Smooth muscle cell (in vitro differentiated cells): ENCODE measurements around the gene ARHGEF33. TPM values are rescaled to one million over a fixed set of nuclear protein-coding genes. Genes with fewer than 3 reads are reported as not detected.

Source experiments
- DNase-seq: peaks from one replicate; lab custom pipeline; 2025; ENCODE audit not compliant: unreplicated experiment; lab: John Stamatoyannopoulos, UW
- H2AFZ ChIP-seq: fragments of 200-600 bp; sonication (generic); 2 replicates; pipeline ENCODE4 v1.6.0; 2016; ENCODE audit warnings: antibody characterized with exemption, low read depth, mild to moderate bottlenecking
- H3F3A ChIP-seq: fragments of 200-600 bp; sonication (generic); 2 replicates; pipeline ENCODE4 v1.6.0; 2017; ENCODE audit warnings: antibody characterized with exemption, low read depth
- H3K27ac ChIP-seq: fragments of 200-600 bp; sonication (generic); 2 replicates; pipeline ENCODE4 v1.5.1; 2016; ENCODE audit warnings: low read depth, mild to moderate bottlenecking
- H3K27me3 ChIP-seq: fragments of 200-600 bp; sonication (generic); 2 replicates; pipeline ENCODE4 v1.6.1; 2016; ENCODE audit warnings: low read depth, mild to moderate bottlenecking
- H3K36me3 ChIP-seq: fragments of 200-600 bp; sonication (generic); 2 replicates; pipeline ENCODE4 v1.5.1; 2016; ENCODE audit warnings: low read depth
- H3K4me1 ChIP-seq: fragments of 200-600 bp; sonication (generic); 2 replicates; pipeline ENCODE4 v1.5.1; 2016; ENCODE audit warnings: low read depth
- H3K4me2 ChIP-seq: fragments of 200-600 bp; sonication (generic); 2 replicates; pipeline ENCODE4 v1.6.0; 2016; ENCODE audit warnings: mild to moderate bottlenecking
- H3K4me3 ChIP-seq: fragments of 200-600 bp; sonication (generic); 2 replicates; pipeline ENCODE4 v1.5.1; 2016; ENCODE audit warnings: mild to moderate bottlenecking
- H3K79me2 ChIP-seq: fragments of 200-600 bp; sonication (generic); 2 replicates; pipeline ENCODE4 v1.6.0; 2016; ENCODE audit warnings: low read depth, mild to moderate bottlenecking
- H3K9ac ChIP-seq: fragments of 200-600 bp; sonication (generic); 2 replicates; pipeline ENCODE4 v1.6.0; 2016; ENCODE audit warnings: low read depth
- H3K9me3 ChIP-seq: fragments of 200-600 bp; sonication (generic); replicated peaks from 2 replicates; pipeline ENCODE4 v1.5.1; 2016; ENCODE audit warnings: low read depth
- H4K20me1 ChIP-seq: fragments of 200-600 bp; sonication (generic); 2 replicates; pipeline ENCODE4 v1.6.0; 2016; ENCODE audit warnings: low read depth
- WGBS: methylation state at CpG from one replicate; pipeline ENCODE4 v1.1.7; 2016; ENCODE audit warnings: low lambda C conversion rate; 5-methylcytosine and 5-hydroxymethylcytosine counted together
- polyA plus RNA-seq: library from polyadenylated mRNA; unstranded; fragments of >200 nt; fragmentation: Nextera tagmentation; extraction: Ambion mirVana; gene quantifications from 2 replicates; pipeline ENCODE4 v1.2.1, GENCODE V29; 2016
- total RNA-seq: library from RNA; depleted of rRNA; stranded (reverse); fragments of >200 nt; gene quantifications from 2 replicates; pipeline ENCODE4 v1.2.3, GENCODE V29; 2014
- TF ChIP-seq, protein P1 (sequence below): fragments of 200-600 bp; sonication (generic); IDR thresholded peaks from 2 replicates; pipeline ENCODE4 v1.5.1; 2017; ENCODE audit warnings: borderline replicate concordance, mild to moderate bottlenecking, antibody characterized with exemption; ENCODE audit not compliant: insufficient read depth, poor library complexity, severe bottlenecking

The ARHGEF33 gene
- total and polyA plus RNA-seq, 2 experiments from 2014 or later: 0.40 to 1.4 TPM

DNA sequence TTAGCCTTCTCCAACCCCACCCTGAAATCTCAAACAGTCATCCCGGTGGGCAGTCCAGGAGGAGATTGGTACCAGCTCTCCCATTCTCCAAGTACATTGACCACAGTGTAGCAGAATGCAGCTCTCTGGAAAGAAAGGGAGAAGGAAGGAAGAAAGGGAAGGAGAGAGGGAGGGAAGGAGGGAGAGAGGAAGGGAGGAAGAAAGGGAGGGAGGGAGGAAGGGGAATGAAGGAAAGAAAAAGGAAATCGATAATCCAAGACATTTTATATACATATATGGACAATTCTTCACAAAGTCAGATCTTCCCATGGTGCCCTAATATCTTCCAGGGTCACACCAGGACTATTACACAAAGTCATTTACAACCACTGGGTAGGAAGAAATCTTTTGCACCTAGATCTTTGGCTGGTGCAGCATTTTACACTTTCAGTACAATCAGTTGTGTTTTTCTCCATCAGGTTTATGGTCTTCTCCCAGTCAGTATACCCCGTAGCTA lies 58.8 kb downstream of the ARHGEF33 start:
- DNase-seq: no peak
- 85% methylated on average over 3 of the region's 3 CpGs for WGBS
- H3K4me3 ChIP-seq: no peak overlapping the region
- H3K27me3 ChIP-seq: no peaks in the 10 kb centered on the region
- no peaks in the 10 kb centered on the region for H3K79me2 ChIP-seq
- H2AFZ ChIP-seq: no peak overlapping the region
- no peaks in the 10 kb centered on the region for H4K20me1 ChIP-seq
- H3K9me3 ChIP-seq: no peaks in the 10 kb centered on the region
- H3F3A ChIP-seq: peaks cover 4% of the 10 kb centered on the region
- TF ChIP-seq, protein P1, sequence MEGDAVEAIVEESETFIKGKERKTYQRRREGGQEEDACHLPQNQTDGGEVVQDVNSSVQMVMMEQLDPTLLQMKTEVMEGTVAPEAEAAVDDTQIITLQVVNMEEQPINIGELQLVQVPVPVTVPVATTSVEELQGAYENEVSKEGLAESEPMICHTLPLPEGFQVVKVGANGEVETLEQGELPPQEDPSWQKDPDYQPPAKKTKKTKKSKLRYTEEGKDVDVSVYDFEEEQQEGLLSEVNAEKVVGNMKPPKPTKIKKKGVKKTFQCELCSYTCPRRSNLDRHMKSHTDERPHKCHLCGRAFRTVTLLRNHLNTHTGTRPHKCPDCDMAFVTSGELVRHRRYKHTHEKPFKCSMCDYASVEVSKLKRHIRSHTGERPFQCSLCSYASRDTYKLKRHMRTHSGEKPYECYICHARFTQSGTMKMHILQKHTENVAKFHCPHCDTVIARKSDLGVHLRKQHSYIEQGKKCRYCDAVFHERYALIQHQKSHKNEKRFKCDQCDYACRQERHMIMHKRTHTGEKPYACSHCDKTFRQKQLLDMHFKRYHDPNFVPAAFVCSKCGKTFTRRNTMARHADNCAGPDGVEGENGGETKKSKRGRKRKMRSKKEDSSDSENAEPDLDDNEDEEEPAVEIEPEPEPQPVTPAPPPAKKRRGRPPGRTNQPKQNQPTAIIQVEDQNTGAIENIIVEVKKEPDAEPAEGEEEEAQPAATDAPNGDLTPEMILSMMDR: no peak
- H3K36me3 ChIP-seq: no peaks in the 10 kb centered on the region
- no peak overlapping the region for H3K4me2 ChIP-seq
- no peaks in the 10 kb centered on the region for H3K4me1 ChIP-seq
- peak overlapping the region; percentile 84 for H3K27ac ChIP-seq
- peak overlapping the region; percentile 59 for H3K9ac ChIP-seq

DNA sequence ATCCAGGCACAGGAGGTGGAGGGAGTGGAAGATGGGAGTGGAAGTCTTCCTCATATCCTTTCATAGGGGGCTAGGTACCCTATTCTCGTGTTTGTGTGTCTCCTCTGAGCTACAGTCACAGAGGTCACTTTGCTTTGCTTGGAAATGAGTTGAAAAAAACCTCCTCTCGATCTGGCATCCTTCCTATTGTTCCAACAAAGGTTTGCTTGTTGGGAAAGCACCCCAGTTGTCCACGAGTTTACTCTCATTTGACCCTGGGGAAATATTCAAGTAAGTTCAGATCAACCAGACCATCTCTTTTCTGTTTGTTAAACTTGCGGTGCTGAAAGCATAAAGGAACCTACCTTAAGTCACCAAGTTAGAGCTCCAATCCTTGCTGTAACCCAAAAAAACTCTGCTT lies 59.3 kb downstream of the ARHGEF33 start:
- Histone ChIP-seq H3K9me3 (no peaks in the 10 kb centered on the region), H3K27ac (no peak overlapping the region), H3K79me2 (no peaks in the 10 kb centered on the region), H3K4me1 (no peaks in the 10 kb centered on the region), H3K9ac (no peak overlapping the region), H3K4me2 (no peak overlapping the region), H3K4me3 (no peak overlapping the region), H3F3A (peaks cover 4% of the 10 kb centered on the region), H4K20me1 (no peaks in the 10 kb centered on the region), H3K36me3 (no peaks in the 10 kb centered on the region), H3K27me3 (no peaks in the 10 kb centered on the region), H2AFZ (no peak overlapping the region)
- no peak for DNase-seq
- WGBS: 79% methylated on average over 4 of the region's 4 CpGs
- TF ChIP-seq, protein P1: no peak

DNA sequence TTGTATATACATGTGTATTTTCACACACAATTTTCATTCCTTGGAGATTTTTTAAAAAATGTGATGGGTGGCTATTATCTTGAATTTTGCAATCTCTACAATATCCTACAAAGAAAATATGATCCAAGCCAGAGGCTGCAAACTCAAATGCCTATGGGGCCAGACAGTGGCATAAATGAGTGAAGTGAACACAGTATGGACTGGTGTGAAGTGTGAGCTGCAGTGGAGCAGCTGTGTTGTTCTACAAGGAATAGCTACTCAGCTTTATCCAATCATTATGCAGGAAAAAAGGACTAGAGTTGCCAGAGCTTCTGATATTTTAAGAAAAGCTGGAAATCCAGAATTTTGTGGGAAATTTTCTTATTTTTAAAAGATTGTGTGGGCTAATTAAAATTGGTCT lies 62.1 kb downstream of the ARHGEF33 start:
- H3F3A ChIP-seq: peaks cover 4% of the 10 kb centered on the region
- H2AFZ ChIP-seq: no peak overlapping the region
- DNase-seq: no peak
- H4K20me1 ChIP-seq: no peaks in the 10 kb centered on the region
- TF ChIP-seq, protein P1: no peak
- no peaks in the 10 kb centered on the region for H3K9me3 ChIP-seq
- no peak overlapping the region for H3K4me2 ChIP-seq
- H3K27me3 ChIP-seq: no peaks in the 10 kb centered on the region
- no peaks in the 10 kb centered on the region for H3K79me2 ChIP-seq
- no peak overlapping the region for H3K4me3 ChIP-seq
- H3K9ac ChIP-seq: no peak overlapping the region
- H3K4me1 ChIP-seq: no peaks in the 10 kb centered on the region
- no peak overlapping the region for H3K27ac ChIP-seq
- H3K36me3 ChIP-seq: no peaks in the 10 kb centered on the region

DNA sequence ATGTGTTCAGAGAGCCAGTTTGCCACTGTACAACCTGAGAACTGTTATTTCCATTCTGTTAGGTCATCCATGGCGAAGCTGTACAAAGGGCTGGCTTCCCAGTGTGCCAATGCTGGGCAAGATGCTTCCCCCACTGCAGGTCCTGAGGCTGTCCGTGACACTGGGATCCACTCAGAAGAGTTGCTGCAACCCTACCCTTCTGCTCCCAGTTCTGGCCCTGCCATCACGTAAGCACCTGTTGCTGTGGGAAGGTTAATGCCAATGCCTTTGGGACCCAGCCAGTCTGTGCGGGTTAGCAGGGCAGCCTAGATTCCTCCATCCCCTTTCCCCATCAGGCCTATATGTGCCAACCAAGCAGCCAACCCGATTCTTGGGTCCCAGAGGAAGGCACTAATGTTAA lies 68.3 kb downstream of the ARHGEF33 start:
- H3K27ac ChIP-seq: no peak overlapping the region
- no peak overlapping the region for H2AFZ ChIP-seq
- H3K9ac ChIP-seq: no peak overlapping the region
- TF ChIP-seq, protein P1: no peak
- no peaks in the 10 kb centered on the region for H4K20me1 ChIP-seq
- no peaks in the 10 kb centered on the region for H3K27me3 ChIP-seq
- no peaks in the 10 kb centered on the region for H3K79me2 ChIP-seq
- no peak for DNase-seq
- H3K4me1 ChIP-seq: no peaks in the 10 kb centered on the region
- H3K9me3 ChIP-seq: no peaks in the 10 kb centered on the region
- H3K36me3 ChIP-seq: no peaks in the 10 kb centered on the region
- no peaks in the 10 kb centered on the region for H3F3A ChIP-seq
- no peak overlapping the region for H3K4me2 ChIP-seq
- 92% methylated on average over 5 of the region's 5 CpGs for WGBS
- H3K4me3 ChIP-seq: no peak overlapping the region
